ENCODE data around the gene FAM216A.

- TF ChIP-seq CTCF (conservative IDR thresholded peaks at IDR 0.05; ENCODE audit: low read length) (no peak), EZH2phosphoT487 (IDR thresholded peaks at IDR 0.05; ENCODE audit: borderline replicate concordance) (no peak)
These were observed 815 bp upstream of the FAM216A start for GRCh38 chr12:110467847-110468213.
